Tracheal epithelial cell (primary cell): ENCODE data around the gene EN1. TPM values are rescaled to one million over a fixed set of nuclear protein-coding genes. Genes with fewer than 3 reads are reported as not detected.

Source experiments
- total RNA-seq: library from RNA; depleted of rRNA; stranded (reverse); fragments of >200 nt; gene quantifications from 2 replicates; pipeline ENCODE4 v1.2.1, GENCODE V29; 2014

The EN1 gene
- not detected in 2 replicates for total RNA-seq

DNA sequence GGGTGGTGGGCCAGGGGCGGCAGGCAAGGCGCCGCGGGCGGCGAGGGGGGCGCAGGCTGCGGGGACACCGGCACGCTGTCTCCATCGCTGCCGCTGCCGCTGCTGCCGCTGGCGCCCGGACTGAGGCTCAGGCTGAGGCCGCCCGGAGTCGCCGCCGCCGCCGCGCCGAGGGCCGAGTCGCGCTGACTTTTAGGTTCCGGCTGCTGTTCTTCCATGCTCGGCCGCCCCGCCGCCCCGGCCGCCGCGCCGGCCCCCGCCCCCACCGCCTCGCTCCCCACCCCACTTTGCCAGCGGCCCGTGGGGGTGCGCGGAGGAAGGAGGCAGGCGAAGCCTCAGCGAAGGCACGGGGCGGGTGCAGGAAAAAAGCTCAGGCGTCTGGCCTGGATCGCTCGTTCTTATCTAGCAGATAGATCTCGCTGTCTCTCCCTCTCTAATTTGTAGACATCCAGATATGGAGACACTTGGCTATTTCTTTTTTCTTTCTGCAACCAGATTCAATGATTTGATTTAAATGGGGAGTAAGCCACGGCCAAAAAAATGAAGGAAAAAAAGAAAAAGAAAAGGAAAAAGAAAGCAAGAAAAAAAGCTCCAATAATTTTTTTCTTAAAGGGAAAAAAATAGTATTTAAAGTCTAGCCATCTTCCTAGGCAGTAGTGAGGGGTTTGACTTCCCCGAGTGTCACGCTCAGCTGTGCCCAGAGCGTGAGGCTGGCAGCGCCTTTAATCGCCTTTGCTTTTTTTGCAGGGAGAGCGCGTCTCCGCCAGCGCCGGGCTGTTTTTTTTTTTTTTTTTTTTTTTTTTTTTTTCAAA lies at the start of gene EN1:
TSS of gene EN1 (minus strand) at position 696 of the 809 bp plus-strand sequence. CDS start at position 215, 481 bp downstream.

Other genes starting within 250 kb of the EN1 start
- not detected in 2 replicates for gene MARCO, start 94.5 kb upstream of the EN1 start, total RNA-seq